H1 (cell line): Measurements from ENCODE around the gene VSTM2B. TPM values are rescaled to one million over a fixed set of nuclear protein-coding genes. Genes with fewer than 3 reads are reported as not detected.

ENCODE experiments used
- CREB1 ChIP-seq: IDR thresholded peaks from 2 replicates; pipeline ENCODE4 v1.6.1; 2012; ENCODE audit warnings: inconsistent platforms
- EP300 ChIP-seq, 2 experiments: IDR thresholded peaks; 1 replicate in 1 of 2; 2 replicates in 1 of 2; pipeline ENCODE4 v1.6.1; 2011 to 2012; ENCODE audit warnings: low read depth in 2 of 2, low read length in 2 of 2, mild to moderate bottlenecking in 2 of 2, borderline replicate concordance in 1 of 2, inconsistent platforms in 1 of 2, moderate library complexity in 1 of 2
- JUN ChIP-seq: IDR thresholded peaks from 2 replicates; pipeline ENCODE4 v1.6.1; 2011; ENCODE audit warnings: low read depth, mild to moderate bottlenecking, improper control_type of control experiment, low read length
- MAX ChIP-seq: IDR thresholded peaks from 2 replicates; pipeline ENCODE4 v1.6.1; 2012; ENCODE audit warnings: inconsistent platforms
- POLR2AphosphoS5 ChIP-seq: IDR thresholded peaks from 2 replicates; pipeline ENCODE4 v1.6.1; 2011; ENCODE audit warnings: low read depth, low read length
- SP4 ChIP-seq: IDR thresholded peaks from 2 replicates; pipeline ENCODE4 v1.6.1; 2012; ENCODE audit warnings: low read length, inconsistent platforms
- SUZ12 ChIP-seq: fragments of 200-600 bp; sonication (generic); IDR thresholded peaks from 2 replicates; pipeline ENCODE4 v1.6.1; 2012; ENCODE audit warnings: mild to moderate bottlenecking, inconsistent platforms, low read length, moderate library complexity, mixed read lengths
- YY1 ChIP-seq: IDR thresholded peaks from 2 replicates; pipeline ENCODE4 v1.6.1; 2011; ENCODE audit warnings: low read depth, mild to moderate bottlenecking, low read length
- polyA plus RNA-seq, 7 experiments: library from polyadenylated mRNA; depleted of rRNA in 3 of 7; stranded (reverse) in 5 of 7; unstranded in 2 of 7; fragments of >200 nt in 5 of 7; fragments of 200-250 nt in 2 of 7; gene quantifications; 1 replicate in 5 of 7; 2 replicates in 1 of 7; 4 replicates in 1 of 7; pipeline versions ENCODE4 v1.2.1 to v1.2.3, GENCODE V29; 2011 to 2013; ENCODE audit warnings: missing spikeins in 2 of 7, mixed read lengths in 2 of 7
- total RNA-seq: library from RNA; stranded (reverse); fragmentation: NEBNext Ultra II Directional; extraction: Animal tissue kit (Norgen Biotek cat#: 25700); gene quantifications from 2 replicates; pipeline ENCODE4 v1.2.1, GENCODE V29; 2021
- TF ChIP-seq, protein P1 (sequence below): fragments of 300-600 bp; sonication (generic); IDR thresholded peaks from 2 replicates; pipeline ENCODE4 v1.7.1; 2012; ENCODE audit warnings: low read length, moderate library complexity, mild to moderate bottlenecking, inconsistent platforms; ENCODE audit not compliant: insufficient replicate concordance
- TF ChIP-seq, protein P2 (sequence below): IDR thresholded peaks from 2 replicates; pipeline ENCODE4 v1.6.1; 2012; ENCODE audit warnings: inconsistent platforms

Gene VSTM2B
- total and polyA plus RNA-seq, 2 of the 8 experiments (the other 6 are each of a cell fraction or from before 2014, with no cell fraction given) = 0.82 to 1.5 TPM

DNA sequence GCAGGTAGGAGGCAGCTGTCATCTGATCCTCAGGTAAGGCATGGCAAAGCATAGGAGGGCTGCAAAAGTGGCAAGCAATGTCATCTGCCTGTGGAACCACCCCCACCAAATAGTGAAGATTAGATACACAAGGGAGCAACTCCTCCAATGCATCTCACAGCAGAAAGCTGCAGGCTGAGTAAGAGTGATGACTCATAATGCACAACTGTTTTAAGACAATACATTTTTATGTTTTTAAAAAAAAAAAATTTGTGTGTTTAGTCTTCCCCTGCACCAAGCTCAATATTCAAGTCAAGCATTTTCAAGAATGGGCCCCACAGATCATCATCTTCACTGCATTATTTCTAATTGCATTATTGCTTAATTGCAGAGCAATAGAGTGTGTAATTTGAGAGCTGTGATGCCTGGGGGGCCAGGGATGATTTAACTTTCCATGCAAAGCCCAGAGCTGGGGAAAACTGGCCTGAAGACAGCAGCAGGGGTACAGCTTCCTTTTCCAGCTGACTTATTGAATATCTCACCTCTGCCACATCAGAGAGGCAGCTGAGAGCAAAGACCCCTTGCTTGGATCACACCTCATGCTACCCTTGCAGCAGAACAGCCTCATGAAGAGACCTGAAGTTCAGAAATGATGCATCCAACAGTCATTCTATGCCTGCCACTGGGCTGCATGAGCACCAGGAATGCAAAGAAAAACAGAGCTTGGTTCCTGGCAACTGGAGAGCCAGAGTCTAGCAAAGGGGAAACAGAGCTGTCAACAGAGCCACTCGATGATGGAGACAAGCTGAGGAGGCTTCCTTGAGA is 57.6 kb downstream of the VSTM2B start (continued):
- TF ChIP-seq, protein P1, sequence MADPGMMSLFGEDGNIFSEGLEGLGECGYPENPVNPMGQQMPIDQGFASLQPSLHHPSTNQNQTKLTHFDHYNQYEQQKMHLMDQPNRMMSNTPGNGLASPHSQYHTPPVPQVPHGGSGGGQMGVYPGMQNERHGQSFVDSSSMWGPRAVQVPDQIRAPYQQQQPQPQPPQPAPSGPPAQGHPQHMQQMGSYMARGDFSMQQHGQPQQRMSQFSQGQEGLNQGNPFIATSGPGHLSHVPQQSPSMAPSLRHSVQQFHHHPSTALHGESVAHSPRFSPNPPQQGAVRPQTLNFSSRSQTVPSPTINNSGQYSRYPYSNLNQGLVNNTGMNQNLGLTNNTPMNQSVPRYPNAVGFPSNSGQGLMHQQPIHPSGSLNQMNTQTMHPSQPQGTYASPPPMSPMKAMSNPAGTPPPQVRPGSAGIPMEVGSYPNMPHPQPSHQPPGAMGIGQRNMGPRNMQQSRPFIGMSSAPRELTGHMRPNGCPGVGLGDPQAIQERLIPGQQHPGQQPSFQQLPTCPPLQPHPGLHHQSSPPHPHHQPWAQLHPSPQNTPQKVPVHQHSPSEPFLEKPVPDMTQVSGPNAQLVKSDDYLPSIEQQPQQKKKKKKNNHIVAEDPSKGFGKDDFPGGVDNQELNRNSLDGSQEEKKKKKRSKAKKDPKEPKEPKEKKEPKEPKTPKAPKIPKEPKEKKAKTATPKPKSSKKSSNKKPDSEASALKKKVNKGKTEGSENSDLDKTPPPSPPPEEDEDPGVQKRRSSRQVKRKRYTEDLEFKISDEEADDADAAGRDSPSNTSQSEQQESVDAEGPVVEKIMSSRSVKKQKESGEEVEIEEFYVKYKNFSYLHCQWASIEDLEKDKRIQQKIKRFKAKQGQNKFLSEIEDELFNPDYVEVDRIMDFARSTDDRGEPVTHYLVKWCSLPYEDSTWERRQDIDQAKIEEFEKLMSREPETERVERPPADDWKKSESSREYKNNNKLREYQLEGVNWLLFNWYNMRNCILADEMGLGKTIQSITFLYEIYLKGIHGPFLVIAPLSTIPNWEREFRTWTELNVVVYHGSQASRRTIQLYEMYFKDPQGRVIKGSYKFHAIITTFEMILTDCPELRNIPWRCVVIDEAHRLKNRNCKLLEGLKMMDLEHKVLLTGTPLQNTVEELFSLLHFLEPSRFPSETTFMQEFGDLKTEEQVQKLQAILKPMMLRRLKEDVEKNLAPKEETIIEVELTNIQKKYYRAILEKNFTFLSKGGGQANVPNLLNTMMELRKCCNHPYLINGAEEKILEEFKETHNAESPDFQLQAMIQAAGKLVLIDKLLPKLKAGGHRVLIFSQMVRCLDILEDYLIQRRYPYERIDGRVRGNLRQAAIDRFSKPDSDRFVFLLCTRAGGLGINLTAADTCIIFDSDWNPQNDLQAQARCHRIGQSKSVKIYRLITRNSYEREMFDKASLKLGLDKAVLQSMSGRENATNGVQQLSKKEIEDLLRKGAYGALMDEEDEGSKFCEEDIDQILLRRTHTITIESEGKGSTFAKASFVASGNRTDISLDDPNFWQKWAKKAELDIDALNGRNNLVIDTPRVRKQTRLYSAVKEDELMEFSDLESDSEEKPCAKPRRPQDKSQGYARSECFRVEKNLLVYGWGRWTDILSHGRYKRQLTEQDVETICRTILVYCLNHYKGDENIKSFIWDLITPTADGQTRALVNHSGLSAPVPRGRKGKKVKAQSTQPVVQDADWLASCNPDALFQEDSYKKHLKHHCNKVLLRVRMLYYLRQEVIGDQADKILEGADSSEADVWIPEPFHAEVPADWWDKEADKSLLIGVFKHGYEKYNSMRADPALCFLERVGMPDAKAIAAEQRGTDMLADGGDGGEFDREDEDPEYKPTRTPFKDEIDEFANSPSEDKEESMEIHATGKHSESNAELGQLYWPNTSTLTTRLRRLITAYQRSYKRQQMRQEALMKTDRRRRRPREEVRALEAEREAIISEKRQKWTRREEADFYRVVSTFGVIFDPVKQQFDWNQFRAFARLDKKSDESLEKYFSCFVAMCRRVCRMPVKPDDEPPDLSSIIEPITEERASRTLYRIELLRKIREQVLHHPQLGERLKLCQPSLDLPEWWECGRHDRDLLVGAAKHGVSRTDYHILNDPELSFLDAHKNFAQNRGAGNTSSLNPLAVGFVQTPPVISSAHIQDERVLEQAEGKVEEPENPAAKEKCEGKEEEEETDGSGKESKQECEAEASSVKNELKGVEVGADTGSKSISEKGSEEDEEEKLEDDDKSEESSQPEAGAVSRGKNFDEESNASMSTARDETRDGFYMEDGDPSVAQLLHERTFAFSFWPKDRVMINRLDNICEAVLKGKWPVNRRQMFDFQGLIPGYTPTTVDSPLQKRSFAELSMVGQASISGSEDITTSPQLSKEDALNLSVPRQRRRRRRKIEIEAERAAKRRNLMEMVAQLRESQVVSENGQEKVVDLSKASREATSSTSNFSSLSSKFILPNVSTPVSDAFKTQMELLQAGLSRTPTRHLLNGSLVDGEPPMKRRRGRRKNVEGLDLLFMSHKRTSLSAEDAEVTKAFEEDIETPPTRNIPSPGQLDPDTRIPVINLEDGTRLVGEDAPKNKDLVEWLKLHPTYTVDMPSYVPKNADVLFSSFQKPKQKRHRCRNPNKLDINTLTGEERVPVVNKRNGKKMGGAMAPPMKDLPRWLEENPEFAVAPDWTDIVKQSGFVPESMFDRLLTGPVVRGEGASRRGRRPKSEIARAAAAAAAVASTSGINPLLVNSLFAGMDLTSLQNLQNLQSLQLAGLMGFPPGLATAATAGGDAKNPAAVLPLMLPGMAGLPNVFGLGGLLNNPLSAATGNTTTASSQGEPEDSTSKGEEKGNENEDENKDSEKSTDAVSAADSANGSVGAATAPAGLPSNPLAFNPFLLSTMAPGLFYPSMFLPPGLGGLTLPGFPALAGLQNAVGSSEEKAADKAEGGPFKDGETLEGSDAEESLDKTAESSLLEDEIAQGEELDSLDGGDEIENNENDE = no peak
- TF ChIP-seq EP300 (IDR thresholded peaks at IDR 0.05; ENCODE audit: borderline replicate concordance in 1 of 2, low read depth in 2 of 2, low read length in 2 of 2) (no peak), POLR2AphosphoS5 (no peak), SUZ12 (no peak), YY1 (no peak), MAX (no peak), SP4 (no peak), JUN (no peak), CREB1 (no peak)
- TF ChIP-seq, protein P2, sequence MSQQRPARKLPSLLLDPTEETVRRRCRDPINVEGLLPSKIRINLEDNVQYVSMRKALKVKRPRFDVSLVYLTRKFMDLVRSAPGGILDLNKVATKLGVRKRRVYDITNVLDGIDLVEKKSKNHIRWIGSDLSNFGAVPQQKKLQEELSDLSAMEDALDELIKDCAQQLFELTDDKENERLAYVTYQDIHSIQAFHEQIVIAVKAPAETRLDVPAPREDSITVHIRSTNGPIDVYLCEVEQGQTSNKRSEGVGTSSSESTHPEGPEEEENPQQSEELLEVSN = no peak
